CD14-positive monocyte (primary cell): ENCODE measurements around the gene UPK1A. TPM values are rescaled to one million over a fixed set of nuclear protein-coding genes. Genes with fewer than 3 reads are reported as not detected.

Source experiments
- DNase-seq, 3 donors: peaks; one replicate each; pipeline ENCODE4 v3.0.0-alpha.2; 2011 to 2022
- H2AFZ ChIP-seq: 2 replicates; pipeline ENCODE4 v1.6.0; 2012; ENCODE audit warnings: mild to moderate bottlenecking, low read depth, low read length, inconsistent platforms; ENCODE audit not compliant: insufficient read depth, poor library complexity, severe bottlenecking
- H3K27ac ChIP-seq, 2 donors: 1 replicate in 1 of 2; 2 replicates in 1 of 2; pipeline ENCODE4 v1.5.1; 2012 to 2013; ENCODE audit warnings: low read length in 2 of 2, control low read depth in 1 of 2, inconsistent platforms in 1 of 2, low read depth in 1 of 2, mild to moderate bottlenecking in 1 of 2
- H3K27me3 ChIP-seq, 2 donors: one replicate each; pipeline versions ENCODE4 v1.6.0 to v1.6.1; 2011 to 2013; ENCODE audit warnings: low read length in 2 of 2; ENCODE audit not compliant: control insufficient read depth in 2 of 2, insufficient read depth in 2 of 2
- H3K36me3 ChIP-seq, 2 donors: replicated peaks in 1 of 2; 1 replicate in 1 of 2; 2 replicates in 1 of 2; pipeline versions ENCODE4 v1.5.1 to v1.6.1; 2012 to 2013; ENCODE audit warnings: low read length in 2 of 2, control low read depth in 1 of 2, inconsistent platforms in 1 of 2, mild to moderate bottlenecking in 1 of 2; ENCODE audit not compliant: insufficient read depth in 2 of 2, control insufficient read depth in 1 of 2
- H3K4me1 ChIP-seq, 2 donors: 1 replicate in 1 of 2; 2 replicates in 1 of 2; pipeline versions ENCODE4 v1.5.1 to v1.6.1; 2012 to 2013; ENCODE audit warnings: low read length in 2 of 2, control low read depth in 1 of 2, inconsistent platforms in 1 of 2, mild to moderate bottlenecking in 1 of 2, moderate library complexity in 1 of 2; ENCODE audit not compliant: insufficient read depth in 2 of 2, control insufficient read depth in 1 of 2
- H3K4me2 ChIP-seq: replicated peaks from 2 replicates; pipeline ENCODE3; 2012; ENCODE audit warnings: low read length, moderate library complexity, mild to moderate bottlenecking; ENCODE audit not compliant: poor library complexity, severe bottlenecking; ENCODE audit errors: extremely low read depth
- H3K4me3 ChIP-seq, 3 experiments: fragments of 200-600 bp in 1 of 3; sonication (generic) in 1 of 3; replicated peaks in 1 of 3; 1 replicate in 2 of 3; 2 replicates in 1 of 3; pipeline ENCODE4 v1.5.1; 2011 to 2013; ENCODE audit warnings: low read length in 3 of 3, mild to moderate bottlenecking in 3 of 3, control low read depth in 2 of 3, low read depth in 2 of 3, inconsistent platforms in 1 of 3, moderate library complexity in 1 of 3
- H3K79me2 ChIP-seq: 2 replicates; pipeline ENCODE4 v1.6.0; 2012; ENCODE audit warnings: mild to moderate bottlenecking, control low read depth, inconsistent platforms, low read length, moderate library complexity; ENCODE audit not compliant: insufficient read depth
- H3K9ac ChIP-seq: 2 replicates; pipeline ENCODE4 v1.6.0; 2017; ENCODE audit warnings: low read length, mild to moderate bottlenecking; ENCODE audit not compliant: insufficient read depth, poor library complexity, severe bottlenecking
- H3K9me3 ChIP-seq, 2 donors: replicated peaks in 1 of 2; 1 replicate in 1 of 2; 2 replicates in 1 of 2; pipeline versions ENCODE4 v1.5.1 to v1.6.1; 2012 to 2013; ENCODE audit warnings: low read length in 2 of 2, control low read depth in 1 of 2; ENCODE audit not compliant: control insufficient read depth in 1 of 2, insufficient read depth in 1 of 2
- H4K20me1 ChIP-seq: 2 replicates; pipeline ENCODE4 v1.6.0; 2012; ENCODE audit warnings: mild to moderate bottlenecking, low read length, control low read depth, moderate library complexity; ENCODE audit not compliant: insufficient read depth
- H3K27ac Mint-ChIP-seq, 7 donors: one replicate each; pipeline ENCODE4 v1.8.0; 2020; ENCODE audit warnings: mild to moderate bottlenecking in 7 of 7, mixed read lengths in 7 of 7, moderate library complexity in 6 of 7, inconsistent platforms in 2 of 7
- H3K27me3 Mint-ChIP-seq, 3 donors: one replicate each; pipeline ENCODE4 v1.8.0; 2021 to 2022; ENCODE audit warnings: low read depth in 3 of 3, mild to moderate bottlenecking in 3 of 3, mixed read lengths in 3 of 3, moderate library complexity in 3 of 3, inconsistent platforms in 1 of 3
- H3K36me3 Mint-ChIP-seq, 2 donors: one replicate each; pipeline ENCODE4 v1.8.0; 2020; ENCODE audit warnings: mixed read lengths in 2 of 2, inconsistent platforms in 1 of 2, mild to moderate bottlenecking in 1 of 2
- H3K4me1 Mint-ChIP-seq: one replicate; pipeline ENCODE4 v1.8.0; 2020; ENCODE audit warnings: mild to moderate bottlenecking, mixed read lengths
- H3K4me3 Mint-ChIP-seq, 2 donors: one replicate each; pipeline ENCODE4 v1.8.0; 2020; ENCODE audit warnings: mild to moderate bottlenecking in 2 of 2, mixed read lengths in 2 of 2, moderate library complexity in 1 of 2
- H3K9me3 Mint-ChIP-seq, 7 donors: one replicate each; pipeline ENCODE4 v1.8.0; 2020 to 2022; ENCODE audit warnings: mixed read lengths in 7 of 7, mild to moderate bottlenecking in 6 of 7, moderate library complexity in 6 of 7, inconsistent platforms in 2 of 7
- CTCF ChIP-seq: fragments of 200-600 bp; IDR thresholded peaks from one replicate; pipeline ENCODE4 v1.8.0; 2022; ENCODE audit warnings: antibody characterized with exemption, mild to moderate bottlenecking
- WGBS: methylation state at CpG from one replicate; pipeline ENCODE4 v1.1.5; 2013; ENCODE audit warnings: missing lambda C conversion rate; ENCODE audit not compliant: insufficient coverage; 5-methylcytosine and 5-hydroxymethylcytosine counted together
- intact Hi-C, 2 donors: fragments of 100-400 bp; cut with micrococcal nuclease; formaldehyde crosslinking; loops; one replicate each; pipeline versions ENCODE4 v1.15.0 to v1.15.1; 2023
- polyA plus RNA-seq, 3 donors: library from polyadenylated mRNA; depleted of rRNA in 1 of 3; unstranded in 2 of 3; stranded (reverse) in 1 of 3; fragments of 300-500 nt in 2 of 3; fragments of >200 nt in 1 of 3; fragmentation: Illumina TruSeq in 2 of 3; gene quantifications; 1 replicate in 2 of 3; 2 replicates in 1 of 3; pipeline ENCODE4 v1.2.3, GENCODE V29; 2012 to 2021

Gene UPK1A
- polyA plus RNA-seq, 3 donors = not detected

GRCh38 chr19:35715355-35715809 lies 49.1 kb downstream of the UPK1A start:
- DNase-seq = peak in 1 of 3 donors; percentile 3
- H4K20me1 ChIP-seq = peaks cover 20% of the 10 kb centered on the region
- peaks cover 4 to 5% of the 10 kb centered on the region in 2 donors for H3K36me3 Mint-ChIP-seq
- H3K4me1 Mint-ChIP-seq = peaks cover 30% of the 10 kb centered on the region
- H3K9me3 Mint-ChIP-seq = no peaks in the 10 kb centered on the region
- H3K27me3 ChIP-seq = no peaks in the 10 kb centered on the region
- intact Hi-C loops = loop anchor here in 1 of 2 donors (5.0 kb wide), 2 partner anchors 88 to 168 kb away; partner anchors contain the start of genes RBM42 and TMEM147
- H3K4me2 ChIP-seq = peak overlapping the region; percentile 96
- H3K36me3 ChIP-seq = peaks cover 4 to 11% of the 10 kb centered on the region in 2 donors
- peaks cover 24% of the 10 kb centered on the region for H3K79me2 ChIP-seq
- whole genome bisulfite sequencing = 87% methylated on average over 4 of the region's 7 CpGs
- peak overlapping the region in 1 of 2 donors; percentile 99 for H3K4me3 Mint-ChIP-seq
- H3K9me3 ChIP-seq = no peaks in the 10 kb centered on the region
- H3K27me3 Mint-ChIP-seq = peaks cover 5 to 6% (median 6%) of the 10 kb centered on the region in 3 donors
- peak overlapping the region; percentile 72 for H3K9ac ChIP-seq
- H3K27ac ChIP-seq = no peak overlapping the region
- peak overlapping the region; percentile 98 for H2AFZ ChIP-seq
- H3K4me1 ChIP-seq = peaks cover 23 to 37% of the 10 kb centered on the region in 2 donors
- no peak overlapping the region for H3K27ac Mint-ChIP-seq
- H3K4me3 ChIP-seq = peak overlapping the region in 1 of 3 experiments; percentile 91
- TF ChIP-seq CTCF = no peak

GRCh38 chr19:35715981-35716800 lies 49.9 kb downstream of the UPK1A start:
- Histone ChIP-seq H3K4me3 (peak overlapping the region; percentile 71 to 91 (median 78)), H3K4me1 (peaks cover 23 to 37% of the 10 kb centered on the region in 2 donors), H3K4me2 (peak overlapping the region; percentile 96), H4K20me1 (peaks cover 20% of the 10 kb centered on the region), H3K9ac (peak overlapping the region; percentile 72), H3K79me2 (peaks cover 29% of the 10 kb centered on the region), H3K27me3 (no peaks in the 10 kb centered on the region), H3K36me3 (peaks cover 10 to 18% of the 10 kb centered on the region in 2 donors), H3K9me3 (no peaks in the 10 kb centered on the region), H3K27ac (peak overlapping the region; percentile 15 to 79), H2AFZ (peak overlapping the region; percentile 98)
- H3K27ac Mint-ChIP-seq = peak overlapping the region; percentile 77 to 93 (median 85)
- peaks cover 8 to 11% of the 10 kb centered on the region in 2 donors for H3K36me3 Mint-ChIP-seq
- no peaks in the 10 kb centered on the region for H3K9me3 Mint-ChIP-seq
- under 1% methylated on average over 47 of the region's 52 CpGs for WGBS
- intact Hi-C loops = loop anchor here (1.0 to 5.0 kb wide), 5 partner anchors 22 to 205 kb away; partner anchors contain the start of genes RBM42 (in 1 of the 2) and TMEM147 (in 1 of the 2)
- no peak for DNase-seq
- H3K27me3 Mint-ChIP-seq = peaks cover 4 to 6% (median 6%) of the 10 kb centered on the region in 3 donors
- H3K4me3 Mint-ChIP-seq = peak overlapping the region; percentile 95 to 99
- TF ChIP-seq CTCF = no peak
- H3K4me1 Mint-ChIP-seq = peaks cover 30% of the 10 kb centered on the region
